SK-N-SH (cell line): ENCODE data around the gene PHKB. TPM values are rescaled to one million over a fixed set of nuclear protein-coding genes. Genes with fewer than 3 reads are reported as not detected.

Experiments used
- CTCF ChIA-PET: fragments of 300-600, 350-600 bp; formaldehyde crosslinking; extraction: SDS; loops from one replicate; lab custom pipeline; 2021; lab: Yijun Ruan, JAX
- POLR2A ChIA-PET: fragments of 350-600 bp; sonication (Branson Sonifier 250); formaldehyde crosslinking; extraction: SDS; loops from one replicate; lab custom pipeline; 2020; ENCODE audit warnings: antibody characterized with exemption, inconsistent platforms; lab: Yijun Ruan, JAX
- DNase-seq: peaks from one replicate; pipeline ENCODE4 v3.0.0; 2012
- H2AFZ ChIP-seq: fragments of 200-600 bp; sonication (generic); 2 replicates; pipeline ENCODE4 v1.8.1; 2016; ENCODE audit warnings: antibody characterized with exemption, mild to moderate bottlenecking, low read depth
- H3F3A ChIP-seq: fragments of 200-600 bp; sonication (generic); replicated peaks from 2 replicates; pipeline ENCODE3; 2016; ENCODE audit warnings: antibody characterized with exemption, mild to moderate bottlenecking; ENCODE audit not compliant: insufficient read depth
- H3K27ac ChIP-seq, 2 experiments: fragments of 200-500 bp in 1 of 2; fragments of 200-600 bp in 1 of 2; sonication (Bioruptor generic) in 1 of 2; sonication (generic), shearing (Covaris generic) in 1 of 2; 2 replicates each; pipeline versions ENCODE4 v1.5.1 to v1.6.1; 2014 to 2016; ENCODE audit warnings: low read depth in 2 of 2, inconsistent platforms in 1 of 2, low read length in 1 of 2, mild to moderate bottlenecking in 1 of 2, mixed read lengths in 1 of 2
- H3K27me3 ChIP-seq: fragments of 200-600 bp; sonication (generic), shearing (Covaris generic); 2 replicates; pipeline ENCODE4 v1.6.1; 2016; ENCODE audit warnings: mixed run types; ENCODE audit not compliant: insufficient read depth
- H3K36me3 ChIP-seq, 2 experiments: fragments of 200-500 bp in 1 of 2; fragments of 200-600 bp in 1 of 2; sonication (Bioruptor generic) in 1 of 2; sonication (generic) in 1 of 2; replicated peaks in 1 of 2; 2 replicates each; pipeline versions ENCODE3 to v1.5.1; 2014 to 2016; ENCODE audit warnings: low read length in 1 of 2, mild to moderate bottlenecking in 1 of 2; ENCODE audit not compliant: insufficient read depth in 2 of 2, control insufficient read depth in 1 of 2
- H3K4me1 ChIP-seq, 2 experiments: fragments of 200-500 bp in 1 of 2; fragments of 200-600 bp in 1 of 2; sonication (Bioruptor generic) in 1 of 2; sonication (generic), shearing (Covaris generic) in 1 of 2; 2 replicates each; pipeline versions ENCODE4 v1.5.1 to v1.6.1; 2014 to 2016; ENCODE audit warnings: low read depth in 1 of 2, low read length in 1 of 2, mixed run types in 1 of 2; ENCODE audit not compliant: insufficient read depth in 2 of 2, control insufficient read depth in 1 of 2
- H3K4me2 ChIP-seq: fragments of 200-600 bp; sonication (generic), shearing (Covaris generic); 2 replicates; pipeline ENCODE4 v1.6.1; 2017; ENCODE audit warnings: mixed run types
- H3K4me3 ChIP-seq, 2 experiments: fragments of 200-500 bp in 1 of 2; fragments of 200-600 bp in 1 of 2; sonication (Bioruptor generic) in 1 of 2; sonication (generic), shearing (Covaris generic) in 1 of 2; 2 replicates each; pipeline versions ENCODE4 v1.5.1 to v1.8.1; 2014 to 2016; ENCODE audit warnings: low read depth in 2 of 2, inconsistent platforms in 1 of 2, low read length in 1 of 2, mild to moderate bottlenecking in 1 of 2, mixed read lengths in 1 of 2, moderate library complexity in 1 of 2
- H3K79me2 ChIP-seq: fragments of 200-600 bp; sonication (generic); 2 replicates; pipeline ENCODE4 v1.8.1; 2017; ENCODE audit warnings: mild to moderate bottlenecking; ENCODE audit not compliant: insufficient read depth
- H3K9ac ChIP-seq: fragments of 200-600 bp; sonication (generic); 2 replicates; pipeline ENCODE4 v1.6.1; 2017; ENCODE audit warnings: mixed run types
- H3K9me2 ChIP-seq: fragments of 200-600 bp; sonication (generic); 2 replicates; pipeline ENCODE4 v1.6.1; 2017; ENCODE audit warnings: mixed run types
- H3K9me3 ChIP-seq: fragments of 200-600 bp; sonication (generic); 2 replicates; pipeline ENCODE4 v1.6.1; 2017; ENCODE audit warnings: mixed run types, mild to moderate bottlenecking, moderate library complexity
- H4K20me1 ChIP-seq: fragments of 200-600 bp; sonication (generic); 2 replicates; pipeline ENCODE4 v1.6.1; 2017; ENCODE audit warnings: mild to moderate bottlenecking, mixed run types; ENCODE audit not compliant: insufficient read depth
- CHD2 ChIP-seq: fragments of 150-350 bp; IDR thresholded peaks from 2 replicates; pipeline ENCODE4 v1.6.1; 2018; ENCODE audit warnings: low read length; ENCODE audit not compliant: partially characterized antibody
- CTCF ChIP-seq: fragments of 200-600 bp; sonication (generic); IDR thresholded peaks from 2 replicates; pipeline ENCODE4 v1.6.1; 2017; ENCODE audit warnings: antibody characterized with exemption, mild to moderate bottlenecking, moderate library complexity
- ELF1 ChIP-seq: IDR thresholded peaks from 2 replicates; pipeline ENCODE4 v1.4.0; 2012
- FOXJ3 ChIP-seq: sonication (generic); formaldehyde crosslinking; IDR thresholded peaks from 2 replicates; pipeline ENCODE4 v1.5.1; 2020; ENCODE audit warnings: mild to moderate bottlenecking, missing genetic modification reagents
- FOXM1 ChIP-seq: IDR thresholded peaks from 2 replicates; pipeline ENCODE4 v1.4.0; 2012; ENCODE audit warnings: low read depth, mild to moderate bottlenecking
- GABPA ChIP-seq: IDR thresholded peaks from 2 replicates; pipeline ENCODE4 v1.4.0; 2012; ENCODE audit warnings: low read depth, mild to moderate bottlenecking
- MEF2A ChIP-seq: IDR thresholded peaks from 2 replicates; pipeline ENCODE4 v1.4.0; 2012; ENCODE audit warnings: low read depth, borderline replicate concordance
- NFIC ChIP-seq: IDR thresholded peaks from 2 replicates; pipeline ENCODE4 v1.4.0; 2012; ENCODE audit warnings: borderline replicate concordance
- RAD21 ChIP-seq: IDR thresholded peaks from 2 replicates; pipeline ENCODE4 v1.6.1; 2012; ENCODE audit warnings: mild to moderate bottlenecking, low read length
- REST ChIP-seq: IDR thresholded peaks from 2 replicates; pipeline ENCODE4 v1.6.1; 2012; ENCODE audit warnings: mild to moderate bottlenecking, low read depth, low read length, moderate library complexity
- RXRA ChIP-seq: IDR thresholded peaks from 2 replicates; pipeline ENCODE4 v1.4.0; 2012; ENCODE audit warnings: low read depth, mild to moderate bottlenecking, borderline replicate concordance
- SIN3A ChIP-seq: IDR thresholded peaks from 2 replicates; pipeline ENCODE4 v1.6.1; 2012; ENCODE audit warnings: low read depth, mild to moderate bottlenecking, low read length, moderate library complexity, borderline replicate concordance
- TAF1 ChIP-seq: IDR thresholded peaks from 2 replicates; pipeline ENCODE4 v1.6.1; 2012; ENCODE audit warnings: low read depth, mild to moderate bottlenecking, low read length, moderate library complexity, borderline replicate concordance
- TEAD4 ChIP-seq: IDR thresholded peaks from 2 replicates; pipeline ENCODE4 v1.4.0; 2012; ENCODE audit warnings: mild to moderate bottlenecking, borderline replicate concordance; ENCODE audit not compliant: insufficient read depth
- USF2 ChIP-seq: fragments of 150-350 bp; IDR thresholded peaks from 2 replicates; pipeline ENCODE4 v1.6.1; 2017; ENCODE audit warnings: antibody characterized with exemption, low read length, low read depth, borderline replicate concordance
- YY1 ChIP-seq: IDR thresholded peaks from 2 replicates; pipeline ENCODE4 v1.4.0; 2012; ENCODE audit warnings: low read depth, mild to moderate bottlenecking
- WGBS: methylation state at CpG from one replicate; pipeline ENCODE4 v1.1.6; 2017; ENCODE audit warnings: low lambda C conversion rate; 5-methylcytosine and 5-hydroxymethylcytosine counted together
- polyA plus RNA-seq, 3 experiments: library from polyadenylated mRNA; depleted of rRNA; stranded (reverse); fragments of >200 nt; gene quantifications; 2 replicates each; pipeline ENCODE4 v1.2.3, GENCODE V29; 2012

The PHKB gene
- polyA plus RNA-seq, 1 of the 3 experiments (the other 2 are of a cell fraction): 20.8 TPM

GRCh38 chr16:47700857-47701587, 239.9 kb downstream of the PHKB start:
- DNase-seq: no peak
- Histone ChIP-seq H3F3A (no peaks in the 10 kb centered on the region), H3K4me2 (no peak overlapping the region), H3K27ac (no peak overlapping the region), H3K4me3 (no peak overlapping the region), H4K20me1 (no peaks in the 10 kb centered on the region), H3K36me3 (peaks cover 11 to 32% of the 10 kb centered on the region in 2 experiments), H3K27me3 (no peaks in the 10 kb centered on the region), H3K9me3 (no peaks in the 10 kb centered on the region), H3K9me2 (no peaks in the 10 kb centered on the region), H3K4me1 (no peaks in the 10 kb centered on the region), H3K9ac (no peak overlapping the region), H2AFZ (no peak overlapping the region), H3K79me2 (no peaks in the 10 kb centered on the region)
- 81% methylated on average over 6 of the region's 6 CpGs for WGBS
- ChIA-PET POLR2A (no interaction called here), CTCF (interaction anchor here (0.6 to 0.7 kb wide), 2 partner anchors 125 to 240 kb away, joined by 3 read pairs; partner anchors contain the start of gene ITFG1)
- TF ChIP-seq CHD2 (no peak), TEAD4 (no peak), NFIC (no peak), RXRA (no peak), USF2 (no peak), TAF1 (no peak), RAD21 (no peak), MEF2A (no peak), YY1 (no peak)

- WGBS: 90% methylated on average over 4 of the region's 4 CpGs
- peaks cover 0 to 2% of the 10 kb centered on the region in 2 experiments for H3K36me3 ChIP-seq
- no peak overlapping the region for H3K27ac ChIP-seq
- no peaks in the 10 kb centered on the region for H3K79me2 ChIP-seq
- H3K4me2 ChIP-seq: no peak overlapping the region
- no peak overlapping the region for H3K9ac ChIP-seq
- CTCF ChIA-PET: interaction anchor here (0.8 kb wide), 1 partner anchor 10 kb away, joined by 3 read pairs; no protein-coding TSS in a partner anchor
- no peaks in the 10 kb centered on the region for H3K9me3 ChIP-seq
- H3F3A ChIP-seq: peaks cover 2% of the 10 kb centered on the region
- no peaks in the 10 kb centered on the region for H3K27me3 ChIP-seq
- POLR2A ChIA-PET: no interaction called here
- DNase-seq: no peak
- H3K4me1 ChIP-seq: no peaks in the 10 kb centered on the region
- TF ChIP-seq FOXJ3 (no peak), CTCF (no peak), ELF1 (no peak), REST (no peak), FOXM1 (no peak), GABPA (no peak), SIN3A (no peak)
- no peaks in the 10 kb centered on the region for H3K9me2 ChIP-seq
- H2AFZ ChIP-seq: no peak overlapping the region
- H4K20me1 ChIP-seq: no peaks in the 10 kb centered on the region
- H3K4me3 ChIP-seq: no peak overlapping the region
These were observed 244.1 kb downstream of the PHKB start for GRCh38 chr16:47705266-47705665.
